K562 (cell line): ENCODE results near the gene STON2. TPM values are rescaled to one million over a fixed set of nuclear protein-coding genes. Genes with fewer than 3 reads are reported as not detected.

Experiments used
- ATAC-seq: fragments of 200-7000 bp; cut with Tn5 transposase; 3 replicates; pipeline ENCODE4 v1.9.1; 2020; ENCODE audit warnings: moderate library complexity
- BruUV-seq: library from RNA; stranded (reverse); fragments of 400-500 nt; replicated peaks from 2 replicates; lab custom pipeline; 2021; lab: Mats Ljungman, UMichigan
- CTCF ChIA-PET: fragments of 300-600 bp; formaldehyde crosslinking; extraction: SDS; loops from one replicate; lab custom pipeline; 2021; ENCODE audit warnings: low intra/inter-chr PET ratio; lab: Yijun Ruan, JAX
- POLR2A ChIA-PET: fragments of 300-600, 350-650 bp; sonication (Branson Sonifier 250); formaldehyde crosslinking; extraction: SDS; loops from one replicate; lab custom pipeline; 2021; ENCODE audit warnings: antibody characterized with exemption, inconsistent platforms; lab: Yijun Ruan, JAX
- DNase-seq, 4 experiments: peaks; one replicate each; pipeline versions ENCODE4 v3.0.0 to v3.0.0-alpha.2; 2011 to 2018; ENCODE audit warnings: low spot score in 3 of 4, mixed read lengths in 3 of 4; ENCODE audit errors: extremely low read depth in 1 of 4
- FAIRE-seq: peaks from 2 replicates; lab custom pipeline; 2011; peaks lifted over from hg19 to GRCh38; lab: Jason Lieb, UNC
- H2AFZ ChIP-seq: 2 replicates; pipeline ENCODE4 v1.6.0; 2011; ENCODE audit warnings: low read depth, low read length, control low read depth, inconsistent platforms
- H3K27ac ChIP-seq: fragments of 200-600 bp; 3 replicates; pipeline ENCODE4 v1.8.0; 2011; ENCODE audit warnings: low read depth, mild to moderate bottlenecking, control low read depth, inconsistent platforms, low read length, moderate library complexity, mixed read lengths; ENCODE audit errors: extremely low read depth
- H3K27me3 ChIP-seq, 2 experiments: fragments of 300-600 bp in 1 of 2; 2 replicates in 1 of 2; 3 replicates in 1 of 2; pipeline versions ENCODE4 v1.6.0 to v1.8.0; 2011; ENCODE audit warnings: inconsistent platforms in 2 of 2, low read length in 2 of 2, mild to moderate bottlenecking in 1 of 2, mixed read lengths in 1 of 2, moderate library complexity in 1 of 2; ENCODE audit not compliant: control insufficient read depth in 2 of 2, insufficient read depth in 2 of 2
- H3K36me3 ChIP-seq: fragments of 300-600 bp; 3 replicates; pipeline ENCODE4 v1.8.0; 2011; ENCODE audit warnings: mild to moderate bottlenecking, low read length, inconsistent platforms; ENCODE audit not compliant: control insufficient read depth, insufficient read depth
- H3K4me1 ChIP-seq, 2 experiments: fragments of 200-600 bp in 1 of 2; replicated peaks in 1 of 2; 2 replicates in 1 of 2; 3 replicates in 1 of 2; pipeline versions ENCODE4 v1.5.1 to v1.8.0; 2011; ENCODE audit warnings: inconsistent platforms in 2 of 2, low read length in 2 of 2, mild to moderate bottlenecking in 1 of 2, mixed read lengths in 1 of 2, moderate library complexity in 1 of 2; ENCODE audit not compliant: control insufficient read depth in 2 of 2, insufficient read depth in 2 of 2
- H3K4me2 ChIP-seq: 2 replicates; pipeline ENCODE4 v1.6.1; 2011; ENCODE audit warnings: low read length, control low read depth, inconsistent platforms, mixed read lengths; ENCODE audit not compliant: insufficient read depth
- H3K4me3 ChIP-seq: fragments of 200-600 bp; sonication (generic), shearing (Covaris generic); 2 replicates; pipeline ENCODE4 v1.5.1; 2016; ENCODE audit warnings: control low read depth, inconsistent platforms
- H3K79me2 ChIP-seq: fragments of 200-600 bp; 3 replicates; pipeline ENCODE4 v1.8.0; 2011; ENCODE audit warnings: low read length, inconsistent platforms; ENCODE audit not compliant: control insufficient read depth, insufficient read depth
- H3K9ac ChIP-seq, 2 experiments: 2 replicates each; pipeline versions ENCODE4 v1.6.0 to v1.6.1; 2011; ENCODE audit warnings: low read depth in 2 of 2, low read length in 2 of 2, control low read depth in 1 of 2, inconsistent platforms in 1 of 2, mild to moderate bottlenecking in 1 of 2, mixed read lengths in 1 of 2; ENCODE audit not compliant: insufficient read depth in 1 of 2
- H3K9me1 ChIP-seq: one replicate; pipeline ENCODE4 v1.6.0; 2011; ENCODE audit warnings: inconsistent platforms, mild to moderate bottlenecking, low read length, moderate library complexity; ENCODE audit not compliant: control insufficient read depth, insufficient read depth
- H3K9me3 ChIP-seq: replicated peaks from 2 replicates; pipeline ENCODE4 v1.5.1; 2011; ENCODE audit warnings: low read depth, low read length, inconsistent platforms; ENCODE audit not compliant: control insufficient read depth, insufficient read depth
- H4K20me1 ChIP-seq: replicated peaks from 2 replicates; pipeline ENCODE4 v1.6.1; 2011; ENCODE audit warnings: low read length, inconsistent platforms, mixed read lengths; ENCODE audit not compliant: control insufficient read depth, insufficient read depth
- NUFIP1 ChIP-seq: fragments of 450-650 bp; IDR thresholded peaks from 2 replicates; pipeline ENCODE4 v1.6.1; 2018; ENCODE audit not compliant: partially characterized antibody
- ZNF124 ChIP-seq: sonication (generic); formaldehyde crosslinking; IDR thresholded peaks from 2 replicates; pipeline ENCODE4 v1.8.1; 2022; ENCODE audit warnings: missing genetic modification reagents
- ZNF311 ChIP-seq: fragments of 250-450 bp; sonication (Bioruptor Pico); IDR thresholded peaks from 2 replicates; pipeline ENCODE4 v1.4.0; 2020; ENCODE audit warnings: mild to moderate bottlenecking, moderate library complexity
- WGBS: fragments of 100-300 bp; shearing (Covaris generic); methylation state at CpG from one replicate; pipeline ENCODE4 v1.1.6; 2016; ENCODE audit warnings: low coverage, mixed read lengths; ENCODE audit not compliant: insufficient coverage; ENCODE audit errors: missing lambda C conversion rate; 5-methylcytosine and 5-hydroxymethylcytosine counted together
- in situ Hi-C: fragments of 300-500 bp; cut with MboI; formaldehyde crosslinking; loops from 4 replicates; pipeline ENCODE4 v1.15.0; 2018; ENCODE audit warnings: inconsistent platforms, mixed read lengths
- intact Hi-C: fragments of 100-400 bp; cut with micrococcal nuclease; formaldehyde crosslinking; loops from 2 replicates; pipeline ENCODE4 v1.14.2; 2022
- polyA plus RNA-seq, 8 experiments: library from polyadenylated mRNA; depleted of rRNA in 4 of 8; stranded (reverse) in 5 of 8; unstranded in 3 of 8; fragments of >200 nt; fragmentation: Nextera tagmentation in 2 of 8; fragmentation: Illumina TruSeq in 1 of 8; extraction: Ambion mirVana in 2 of 8; extraction: Trizol in 1 of 8; gene quantifications; 2 replicates each; pipeline versions ENCODE4 v1.2.1 to v1.2.3, GENCODE V29; 2011 to 2014; ENCODE audit warnings: inconsistent platforms in 1 of 8, missing spikeins in 1 of 8
- total RNA-seq, 7 experiments: library from RNA; depleted of rRNA in 6 of 7; stranded (reverse); fragments of >200 nt in 6 of 7; fragmentation: Illumina TruSeq in 2 of 7; extraction: Trizol in 2 of 7; gene quantifications; 2 replicates each; pipeline versions ENCODE4 v1.2.1 to v1.2.3, GENCODE V29; 2011 to 2021; ENCODE audit warnings: low replicate concordance in 1 of 7
- TF ChIP-seq, protein P1 (sequence below): sonication (generic); formaldehyde crosslinking; IDR thresholded peaks from 2 replicates; pipeline ENCODE4 v1.8.1; 2023; ENCODE audit warnings: mild to moderate bottlenecking, missing genetic modification reagents, moderate library complexity

Gene STON2
- total and polyA plus RNA-seq, 9 of the 15 experiments (the other 6 are each of a cell fraction or from before 2014, with no cell fraction given) = 7.8 to 99.3 (median 53.5) TPM

DNA sequence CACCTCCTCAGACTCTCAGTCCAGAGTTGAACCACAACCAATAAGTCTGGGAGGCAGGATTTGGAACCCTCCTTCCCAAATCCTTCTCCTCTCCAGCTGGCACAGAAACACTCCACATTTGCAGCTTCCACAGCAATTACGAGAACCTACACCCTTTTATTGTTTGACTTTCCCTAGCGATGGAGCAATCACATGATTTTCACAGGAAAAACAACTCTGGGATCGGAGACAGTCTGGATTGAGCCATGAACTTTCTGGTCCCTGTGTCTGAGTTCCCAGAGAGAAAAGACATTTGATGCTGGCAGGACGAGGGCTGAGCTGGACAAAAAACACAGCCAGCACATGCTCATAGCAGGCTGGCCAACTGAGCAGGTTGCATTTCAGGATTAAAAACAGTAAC, 49.0 kb upstream of the STON2 start:
- ChIA-PET POLR2A (interaction anchor here (0.8 to 2.7 kb wide), 2 partner anchors 14 to 23 kb away, joined by 4 to 6 read pairs; no protein-coding TSS in a partner anchor), CTCF (no interaction called here)
- Histone ChIP-seq H3K36me3 (no peaks in the 10 kb centered on the region), H3K9me1 (no peaks in the 10 kb centered on the region), H3K9me3 (no peaks in the 10 kb centered on the region), H3K4me2 (no peak overlapping the region), H2AFZ (no peak overlapping the region), H3K27me3 (no peaks in the 10 kb centered on the region), H3K4me1 (peaks cover 2 to 6% of the 10 kb centered on the region in 2 experiments; a peak in 4 of 5 replicates), H3K9ac (no peak overlapping the region), H3K79me2 (no peaks in the 10 kb centered on the region), H4K20me1 (no peaks in the 10 kb centered on the region), H3K27ac (no peak overlapping the region), H3K4me3 (no peak overlapping the region)
- in situ Hi-C loops = no loop called here
- FAIRE-seq = no peak
- no peak for DNase-seq
- intact Hi-C loops = no loop called here
- ATAC-seq = no peak
- WGBS = 50% methylated on average over 4 of the region's 4 CpGs
- TF ChIP-seq NUFIP1 = no peak
- no peak for TF ChIP-seq ZNF311 (CRISPR knock-in tag)
- TF ChIP-seq, protein P1, sequence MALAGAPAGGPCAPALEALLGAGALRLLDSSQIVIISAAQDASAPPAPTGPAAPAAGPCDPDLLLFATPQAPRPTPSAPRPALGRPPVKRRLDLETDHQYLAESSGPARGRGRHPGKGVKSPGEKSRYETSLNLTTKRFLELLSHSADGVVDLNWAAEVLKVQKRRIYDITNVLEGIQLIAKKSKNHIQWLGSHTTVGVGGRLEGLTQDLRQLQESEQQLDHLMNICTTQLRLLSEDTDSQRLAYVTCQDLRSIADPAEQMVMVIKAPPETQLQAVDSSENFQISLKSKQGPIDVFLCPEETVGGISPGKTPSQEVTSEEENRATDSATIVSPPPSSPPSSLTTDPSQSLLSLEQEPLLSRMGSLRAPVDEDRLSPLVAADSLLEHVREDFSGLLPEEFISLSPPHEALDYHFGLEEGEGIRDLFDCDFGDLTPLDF (CRISPR knock-in tag) = no peak
- TF ChIP-seq ZNF124 (CRISPR knock-in tag) = no peak
- BruUV-seq = no TSS peak
